Measurements from ENCODE around the gene ATP8B4.
"Not testable (repeated sequence)": the region's sequence is repeated elsewhere in the genome, so short reads cannot be mapped to it uniquely, and the experiment has no call there.

DNA sequence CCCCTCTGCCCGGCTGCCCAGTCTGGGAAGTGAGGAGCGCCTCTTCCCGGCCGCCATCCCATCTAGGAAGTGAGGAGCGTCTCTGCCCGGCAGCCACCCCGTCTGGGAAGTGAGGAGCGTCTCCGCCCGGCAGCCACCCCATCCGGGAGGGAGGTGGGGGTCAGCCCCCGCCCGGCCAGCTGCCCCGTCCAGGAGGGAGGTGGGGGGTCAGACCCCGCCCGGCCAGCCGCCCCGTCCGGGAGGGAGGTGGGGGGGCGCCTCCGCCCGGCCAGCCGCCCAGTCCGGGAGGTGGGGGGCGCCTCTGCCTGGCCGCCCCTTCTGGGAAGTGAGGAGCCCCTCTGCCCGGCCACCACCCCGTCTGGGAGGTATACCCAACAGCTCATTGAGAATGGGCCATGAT lies 39.2 kb upstream of the ATP8B4 start:
- TF ChIP-seq, protein P1, sequence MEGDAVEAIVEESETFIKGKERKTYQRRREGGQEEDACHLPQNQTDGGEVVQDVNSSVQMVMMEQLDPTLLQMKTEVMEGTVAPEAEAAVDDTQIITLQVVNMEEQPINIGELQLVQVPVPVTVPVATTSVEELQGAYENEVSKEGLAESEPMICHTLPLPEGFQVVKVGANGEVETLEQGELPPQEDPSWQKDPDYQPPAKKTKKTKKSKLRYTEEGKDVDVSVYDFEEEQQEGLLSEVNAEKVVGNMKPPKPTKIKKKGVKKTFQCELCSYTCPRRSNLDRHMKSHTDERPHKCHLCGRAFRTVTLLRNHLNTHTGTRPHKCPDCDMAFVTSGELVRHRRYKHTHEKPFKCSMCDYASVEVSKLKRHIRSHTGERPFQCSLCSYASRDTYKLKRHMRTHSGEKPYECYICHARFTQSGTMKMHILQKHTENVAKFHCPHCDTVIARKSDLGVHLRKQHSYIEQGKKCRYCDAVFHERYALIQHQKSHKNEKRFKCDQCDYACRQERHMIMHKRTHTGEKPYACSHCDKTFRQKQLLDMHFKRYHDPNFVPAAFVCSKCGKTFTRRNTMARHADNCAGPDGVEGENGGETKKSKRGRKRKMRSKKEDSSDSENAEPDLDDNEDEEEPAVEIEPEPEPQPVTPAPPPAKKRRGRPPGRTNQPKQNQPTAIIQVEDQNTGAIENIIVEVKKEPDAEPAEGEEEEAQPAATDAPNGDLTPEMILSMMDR (IDR thresholded peaks at IDR 0.05): not testable (repeated sequence)
- not testable (repeated sequence) for TF ChIP-seq POLR2A (IDR thresholded peaks at IDR 0.05)
